Heart left ventricle (tissue), 16 donors: Measurements from ENCODE around the gene TMEM170A. TPM values are rescaled to one million over a fixed set of nuclear protein-coding genes. Genes with fewer than 3 reads are reported as not detected.

Experiments used
- ATAC-seq, 4 donors: fragments of 200-7000 bp; cut with Tn5 transposase; one replicate each; pipeline ENCODE4 v1.9.1; 2020 to 2022; ENCODE audit warnings: moderate library complexity in 4 of 4, mild to moderate bottlenecking in 3 of 4, moderate number of reproducible peaks in 1 of 4
- DNase-seq, 5 donors: peaks; one replicate each; pipeline ENCODE4 v3.0.0-alpha.2; 2020
- H3K27ac ChIP-seq, 12 donors: fragments of 200-600 bp; sonication (generic) in 4 of 12; one replicate each; pipeline versions ENCODE4 v1.5.0 to v1.8.0; 2016 to 2022; ENCODE audit warnings: mild to moderate bottlenecking in 2 of 12
- H3K27me3 ChIP-seq, 9 donors: fragments of 200-600 bp; sonication (generic) in 2 of 9; one replicate each; pipeline versions ENCODE4 v1.5.1 to v1.8.0; 2016 to 2022; ENCODE audit warnings: mild to moderate bottlenecking in 3 of 9
- H3K36me3 ChIP-seq, 9 donors: fragments of 200-600 bp; sonication (generic) in 2 of 9; one replicate each; pipeline versions ENCODE4 v1.5.0 to v1.8.0; 2018 to 2022; ENCODE audit warnings: mild to moderate bottlenecking in 2 of 9
- H3K4me1 ChIP-seq, 12 donors: fragments of 200-600 bp; sonication (generic) in 4 of 12; one replicate each; pipeline versions ENCODE4 v1.5.0 to v1.8.0; 2016 to 2022; ENCODE audit warnings: mild to moderate bottlenecking in 3 of 12
- H3K4me3 ChIP-seq, 12 donors: fragments of 200-600 bp; sonication (generic) in 4 of 12; one replicate each; pipeline versions ENCODE4 v1.5.0 to v1.8.0; 2017 to 2022; ENCODE audit warnings: mild to moderate bottlenecking in 9 of 12, moderate library complexity in 4 of 12
- H3K9me3 ChIP-seq, 12 donors: fragments of 200-600 bp; sonication (generic) in 4 of 12; one replicate each; pipeline versions ENCODE4 v1.5.0 to v1.8.0; 2016 to 2022; ENCODE audit warnings: mild to moderate bottlenecking in 1 of 12
- CTCF ChIP-seq, 12 donors: fragments of 200-600 bp; sonication (generic) in 4 of 12; IDR thresholded peaks; one replicate each; pipeline versions ENCODE4 v1.5.0 to v1.8.0; 2018 to 2022; ENCODE audit warnings: antibody characterized with exemption in 12 of 12, mild to moderate bottlenecking in 5 of 12
- POLR2A ChIP-seq, 2 donors: fragments of 450-650 bp; IDR thresholded peaks; one replicate each; pipeline ENCODE4 v1.6.1; 2017; ENCODE audit warnings: antibody characterized with exemption in 2 of 2, mild to moderate bottlenecking in 2 of 2, moderate library complexity in 2 of 2
- WGBS, 4 donors: extraction: QIAGEN DNeasy Blood & Tissue Kit in 2 of 4; methylation state at CpG; one replicate each; pipeline versions ENCODE4 v1.1.5 to v1.1.7; 2013 to 2018; 5-methylcytosine and 5-hydroxymethylcytosine counted together
- intact Hi-C, 10 donors: fragments of 100-400 bp; cut with DNase I; formaldehyde crosslinking; loops; one replicate each; pipeline versions ENCODE4 v1.11.1 to v1.14.2; 2022
- polyA plus RNA-seq, 2 donors: library from polyadenylated mRNA; stranded (reverse); fragments of 200-250 nt; gene quantifications; one replicate each; pipeline ENCODE4 v1.2.3, GENCODE V29; 2013
- total RNA-seq, 9 donors: library from RNA; depleted of rRNA in 2 of 9; stranded (reverse); fragments of >200 nt in 2 of 9; fragmentation: NEBNext Ultra II Directional in 3 of 9; extraction: Animal tissue kit (Norgen Biotek cat#: 25700) in 3 of 9; gene quantifications; one replicate each; pipeline versions ENCODE4 v1.1.0 to v1.2.4, GENCODE V29; 2016 to 2023
- donor health status: ischemic (EF 13 %, LVEDD 7.1; RV severe dilation, severe dysfunction).
- donor health status: healthy with polysubstance abuse.
- donor health status: DM: no; HTN: yes; CAD: no.
- donor health status: DM: no; HTN: no; CAD: no.
- donor health status: ischemic (EF 25% LVEDD 6.9; RV normal size, moderate dysfunction).
- donor health status: ischemic (EF 25% LVEDD 5.7; RV mildly dilated, moderate dysfunction).
- donor health status: healthy.
- donor health status: DM: yes; HTN: yes; CAD: no.
- donor health status: ischemic (EF 35%, LVEDD 5.7; RV mildly dilated, moderate dysfunction).
- donor health status: nonischemic (EF 11% LVEDD 7.7; RV severe dilation, severe dysfunction).
- donor health status: DM: yes; HTN: yes; CAD: no.
- donor health status: PGD.
- donor health status: ischemic (EF 29% LVEDD 5.4; RV normal size, mild dysfunction).
- donor health status: nonischemic (EF 23%, LVEDD 6.1; RV moderate dilation, normal function).

Gene TMEM170A
- total and polyA plus RNA-seq, 11 donors, result 4.3 to 14.6 (median 9.2) TPM

GRCh38 chr16:75420987-75421819 lies 43.3 kb downstream of the TMEM170A start:
- intact Hi-C loops, result no loop called here
- peak; percentile 57 to 95 (median 94) for ATAC-seq
- Histone ChIP-seq H3K27me3 (no peaks in the 10 kb centered on the region), H3K36me3 (no peaks in the 10 kb centered on the region), H3K9me3 (no peaks in the 10 kb centered on the region), H3K27ac (peak overlapping the region in 9 of 12 donors; percentile 35 to 79 (median 51)), H3K4me1 (peaks cover 0 to 38% (median 24%) of the 10 kb centered on the region in 12 donors), H3K4me3 (peak overlapping the region in 4 of 12 donors; percentile 1 to 27 (median 10))
- peak; percentile 88 to 92 (median 90) for DNase-seq
- TF ChIP-seq CTCF (IDR thresholded peaks at IDR 0.05), result no peak
- no peak for TF ChIP-seq POLR2A (IDR thresholded peaks at IDR 0.05)
- 30 to 35% (median 32%) methylated on average over 8 of the region's 8 CpGs for WGBS, 4 donors

GRCh38 chr16:75416904-75417565 lies 47.5 kb downstream of the TMEM170A start:
- H3K4me1 ChIP-seq, result peaks cover 0 to 32% (median 21%) of the 10 kb centered on the region in 12 donors
- ATAC-seq (no peak), DNase-seq (no peak)
- intact Hi-C loops, result no loop called here
- H3K36me3 ChIP-seq, result peaks cover 0 to 25% (median 13%) of the 10 kb centered on the region in 9 donors
- H3K4me3 ChIP-seq, result no peak overlapping the region
- WGBS, 4 donors, result 37 to 94% (median 56%) methylated on average over 2 of the region's 2 CpGs
- no peaks in the 10 kb centered on the region for H3K27me3 ChIP-seq
- no peaks in the 10 kb centered on the region for H3K9me3 ChIP-seq
- H3K27ac ChIP-seq, result no peak overlapping the region
- no peak for TF ChIP-seq CTCF (IDR thresholded peaks at IDR 0.05)
- TF ChIP-seq POLR2A (IDR thresholded peaks at IDR 0.05), result no peak

- Histone ChIP-seq H3K4me1 (peaks cover 0 to 23% (median 7%) of the 10 kb centered on the region in 12 donors), H3K27me3 (no peaks in the 10 kb centered on the region), H3K4me3 (no peak overlapping the region), H3K9me3 (no peaks in the 10 kb centered on the region), H3K36me3 (peaks cover 0 to 42% (median 29%) of the 10 kb centered on the region in 9 donors), H3K27ac (no peak overlapping the region)
- no peak for TF ChIP-seq POLR2A (IDR thresholded peaks at IDR 0.05)
- TF ChIP-seq CTCF (IDR thresholded peaks at IDR 0.05), result no peak
- DNase-seq, result no peak
- intact Hi-C loops, result no loop called here
- ATAC-seq, result no peak
- 89 to 95% (median 89%) methylated on average over 4 of the region's 4 CpGs for WGBS, 4 donors
Measured at GRCh38 chr16:75415169-75415905, 49.2 kb downstream of the TMEM170A start.
